ENCODE results near the gene ARAP1. TPM values are rescaled to one million over a fixed set of nuclear protein-coding genes. Genes with fewer than 3 reads are reported as not detected.

ARAP1 gene
- total RNA-seq, 1 donor from 2014 or later = 81.5 TPM

DNA sequence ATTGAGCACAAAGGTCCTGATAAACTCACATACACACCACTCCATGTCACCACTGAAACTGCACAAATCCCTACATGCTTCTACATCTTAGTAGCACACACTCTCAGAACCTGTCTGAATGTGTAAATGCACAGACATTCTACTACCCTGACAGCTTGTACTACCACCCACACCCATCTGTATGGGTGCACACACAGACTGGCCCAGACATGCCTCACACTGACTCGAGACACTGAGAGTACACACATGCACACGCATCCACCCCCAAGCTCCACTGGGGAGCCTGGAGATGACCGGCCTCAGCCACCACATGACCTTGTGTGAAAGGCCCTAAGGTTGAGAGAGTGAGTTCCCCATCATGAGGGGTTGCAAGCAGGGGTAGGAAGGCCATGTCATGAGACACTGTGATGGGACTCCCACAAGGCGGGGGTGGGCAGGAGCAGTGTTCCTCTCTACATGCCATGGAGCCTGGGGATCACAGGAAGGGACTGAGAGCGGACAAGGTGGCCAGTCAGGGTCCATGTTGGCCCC is 28.1 kb downstream of the ARAP1 start:
- peaks cover 44% of the 10 kb centered on the region for H3K4me1 Mint-ChIP-seq
- no peak overlapping the region for H3K4me3 Mint-ChIP-seq
- intact Hi-C loops (cut with micrococcal nuclease) = no loop called here
- peaks cover 9% of the 10 kb centered on the region for H3K36me3 Mint-ChIP-seq (ENCODE audit: low read depth)
- H3K9me3 Mint-ChIP-seq = no peaks in the 10 kb centered on the region
- H3K27ac Mint-ChIP-seq = peak overlapping the region; percentile 73
- DNase-seq = no peak
- H3K27me3 Mint-ChIP-seq = no peaks in the 10 kb centered on the region

- H3K4me1 Mint-ChIP-seq = peaks cover 48% of the 10 kb centered on the region
- peaks cover 9% of the 10 kb centered on the region for H3K36me3 Mint-ChIP-seq (ENCODE audit: low read depth)
- H3K27me3 Mint-ChIP-seq = no peaks in the 10 kb centered on the region
- no peak for DNase-seq
- intact Hi-C loops (cut with micrococcal nuclease) = no loop called here
- no peaks in the 10 kb centered on the region for H3K9me3 Mint-ChIP-seq
- peak overlapping the region; percentile 73 for H3K27ac Mint-ChIP-seq
- H3K4me3 Mint-ChIP-seq = no peak overlapping the region
These were observed 28.7 kb downstream of the ARAP1 start for GRCh38 chr11:72723508-72723907.

DNA sequence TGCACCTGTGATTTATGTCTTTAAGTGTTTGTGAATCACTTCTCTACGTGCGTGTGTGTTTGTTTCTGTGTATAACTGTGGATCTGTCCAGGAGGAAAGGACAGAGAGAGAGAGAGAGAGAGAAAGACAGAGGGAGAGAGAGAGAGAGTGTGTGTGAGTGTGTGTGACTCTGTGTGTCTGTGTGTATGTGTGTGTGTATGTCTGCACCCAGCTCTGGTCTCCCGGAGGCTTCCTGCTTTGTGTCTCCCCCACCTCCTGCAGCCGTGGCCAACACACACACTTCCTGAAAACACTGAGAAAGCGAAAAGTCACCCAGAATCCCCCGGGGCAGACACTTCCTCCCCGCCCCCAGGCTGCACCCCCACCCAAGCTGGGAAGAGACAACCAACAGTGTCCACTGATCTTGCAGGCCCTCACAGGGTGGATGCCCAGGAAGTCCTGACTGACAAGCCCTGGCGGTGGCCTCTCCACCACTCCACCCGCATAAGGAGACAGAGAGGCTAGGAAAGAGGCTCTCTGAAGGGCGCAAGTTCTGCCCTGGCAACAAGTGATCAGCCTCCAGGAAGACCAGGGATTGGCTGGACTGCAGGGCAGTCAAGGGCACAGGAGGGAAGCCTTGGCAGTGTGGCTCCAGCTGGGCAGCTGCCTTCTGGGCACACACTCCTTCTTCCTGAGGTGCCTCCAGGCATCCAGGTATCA is 30.0 kb downstream of the ARAP1 start:
- Mint-ChIP-seq H3K4me1 (peaks cover 52% of the 10 kb centered on the region), H3K36me3 (ENCODE audit: low read depth) (peaks cover 16% of the 10 kb centered on the region), H3K4me3 (peak overlapping the region; percentile 95), H3K27ac (peak overlapping the region; percentile 94), H3K27me3 (no peaks in the 10 kb centered on the region), H3K9me3 (no peaks in the 10 kb centered on the region)
- intact Hi-C loops (cut with micrococcal nuclease) = loop anchor here (1.0 kb wide), 2 partner anchors 14 to 92 kb away; partner anchors contain the start of gene ATG16L2
- DNase-seq = peak; percentile 95

GRCh38 chr11:72721689-72722049 is 30.5 kb downstream of the ARAP1 start:
- Mint-ChIP-seq H3K4me1 (peaks cover 52% of the 10 kb centered on the region), H3K27ac (peak overlapping the region; percentile 94), H3K9me3 (no peaks in the 10 kb centered on the region), H3K27me3 (no peaks in the 10 kb centered on the region), H3K36me3 (ENCODE audit: low read depth) (peaks cover 16% of the 10 kb centered on the region), H3K4me3 (peak overlapping the region; percentile 95)
- peak; percentile 80 for DNase-seq
- intact Hi-C loops (cut with micrococcal nuclease) = loop anchor here (1.0 kb wide), 2 partner anchors 15 to 93 kb away; partner anchors contain the start of gene ATG16L2

DNA sequence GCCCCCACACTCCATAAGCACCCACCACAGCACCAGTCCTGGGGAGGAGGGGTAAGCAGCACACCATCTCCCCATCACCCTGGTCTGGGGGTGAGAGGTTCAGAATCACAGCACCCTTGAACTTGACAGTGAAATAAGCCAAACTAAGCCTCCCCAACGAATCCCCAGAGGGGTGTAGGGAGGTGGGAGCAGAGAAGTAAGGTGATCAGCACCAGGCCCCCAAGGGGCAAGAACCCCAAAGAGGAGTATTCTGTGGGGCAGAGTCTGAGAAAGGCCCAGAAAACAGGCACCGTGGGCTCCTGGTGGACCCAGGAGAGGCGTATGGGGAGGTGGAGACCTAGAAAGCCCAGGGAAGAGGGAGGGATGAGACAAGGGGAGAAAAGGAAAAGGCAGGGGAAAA is 30.9 kb downstream of the ARAP1 start:
- peak overlapping the region; percentile 94 for H3K27ac Mint-ChIP-seq
- H3K36me3 Mint-ChIP-seq (ENCODE audit: low read depth) = peaks cover 16% of the 10 kb centered on the region
- H3K9me3 Mint-ChIP-seq = no peaks in the 10 kb centered on the region
- intact Hi-C loops (cut with micrococcal nuclease) = no loop called here
- H3K4me1 Mint-ChIP-seq = peaks cover 52% of the 10 kb centered on the region
- H3K27me3 Mint-ChIP-seq = no peaks in the 10 kb centered on the region
- H3K4me3 Mint-ChIP-seq = peak overlapping the region; percentile 95
- DNase-seq = no peak

DNA sequence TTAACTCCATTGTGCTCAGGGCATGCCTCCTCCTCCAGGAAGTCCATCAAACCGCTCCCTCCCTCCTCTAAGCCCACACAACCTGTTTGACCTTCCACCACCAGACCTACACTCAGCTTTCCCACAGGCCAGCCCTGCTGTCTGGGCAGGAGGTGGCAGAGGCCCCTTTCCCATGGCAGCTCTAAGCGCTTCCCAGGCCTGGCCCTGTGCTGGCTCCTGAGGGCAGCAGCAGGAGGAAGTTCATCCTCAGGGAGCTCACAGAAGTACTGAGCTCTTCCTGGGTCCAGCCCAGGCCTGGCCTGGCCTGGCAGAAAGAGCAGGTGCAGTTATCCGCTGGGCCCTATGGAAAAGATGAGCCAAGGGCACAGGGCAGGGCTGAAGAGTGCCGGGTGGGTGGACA is 31.4 kb downstream of the ARAP1 start:
- no peaks in the 10 kb centered on the region for H3K9me3 Mint-ChIP-seq
- H3K27me3 Mint-ChIP-seq = no peaks in the 10 kb centered on the region
- intact Hi-C loops (cut with micrococcal nuclease) = no loop called here
- H3K4me1 Mint-ChIP-seq = peaks cover 54% of the 10 kb centered on the region
- H3K4me3 Mint-ChIP-seq = peak overlapping the region; percentile 95
- peaks cover 17% of the 10 kb centered on the region for H3K36me3 Mint-ChIP-seq (ENCODE audit: low read depth)
- DNase-seq = no peak
- peak overlapping the region; percentile 94 for H3K27ac Mint-ChIP-seq

GRCh38 chr11:72720047-72720446 is 32.2 kb downstream of the ARAP1 start:
- Mint-ChIP-seq H3K9me3 (no peaks in the 10 kb centered on the region), H3K36me3 (ENCODE audit: low read depth) (peaks cover 15% of the 10 kb centered on the region), H3K4me1 (peaks cover 48% of the 10 kb centered on the region), H3K27ac (peak overlapping the region; percentile 94), H3K27me3 (no peaks in the 10 kb centered on the region), H3K4me3 (peak overlapping the region; percentile 95)
- intact Hi-C loops (cut with micrococcal nuclease) = no loop called here
- DNase-seq = no peak

GRCh38 chr11:72719551-72719950 is 32.7 kb downstream of the ARAP1 start:
- no peak for DNase-seq
- H3K4me1 Mint-ChIP-seq = peaks cover 50% of the 10 kb centered on the region
- peak overlapping the region; percentile 94 for H3K27ac Mint-ChIP-seq
- no peaks in the 10 kb centered on the region for H3K9me3 Mint-ChIP-seq
- peaks cover 15% of the 10 kb centered on the region for H3K36me3 Mint-ChIP-seq (ENCODE audit: low read depth)
- intact Hi-C loops (cut with micrococcal nuclease) = no loop called here
- no peaks in the 10 kb centered on the region for H3K27me3 Mint-ChIP-seq
- peak overlapping the region; percentile 95 for H3K4me3 Mint-ChIP-seq

- Mint-ChIP-seq H3K27me3 (no peaks in the 10 kb centered on the region), H3K27ac (peak overlapping the region; percentile 94), H3K4me3 (no peak overlapping the region), H3K9me3 (no peaks in the 10 kb centered on the region), H3K4me1 (peaks cover 48% of the 10 kb centered on the region), H3K36me3 (ENCODE audit: low read depth) (peaks cover 15% of the 10 kb centered on the region)
- no peak for DNase-seq
- intact Hi-C loops (cut with micrococcal nuclease) = no loop called here
These were observed 33.1 kb downstream of the ARAP1 start for GRCh38 chr11:72719144-72719543.

DNA sequence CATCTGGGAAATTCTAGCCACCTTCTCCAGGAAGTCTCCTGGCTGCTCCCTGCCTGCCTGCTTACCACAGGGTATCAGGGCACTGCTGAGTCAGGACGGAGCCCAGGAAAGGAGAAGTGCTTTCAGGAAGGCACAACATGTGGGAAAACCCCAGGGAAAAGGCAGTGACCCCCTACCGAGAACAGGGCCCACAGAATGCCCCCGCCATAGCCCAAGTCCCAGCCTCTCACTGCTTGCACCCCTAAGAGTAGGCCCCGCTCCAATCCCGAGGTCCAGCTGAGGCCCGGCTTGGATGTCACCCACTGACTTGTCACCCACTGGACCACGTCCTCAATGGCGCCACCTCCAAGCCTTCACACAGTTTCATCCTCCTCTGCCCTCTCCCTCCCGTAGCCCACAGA is 34.1 kb downstream of the ARAP1 start:
- Mint-ChIP-seq H3K36me3 (ENCODE audit: low read depth) (peaks cover 15% of the 10 kb centered on the region), H3K4me3 (no peak overlapping the region), H3K27ac (peak overlapping the region; percentile 29), H3K9me3 (no peaks in the 10 kb centered on the region), H3K4me1 (peaks cover 42% of the 10 kb centered on the region), H3K27me3 (no peaks in the 10 kb centered on the region)
- intact Hi-C loops (cut with micrococcal nuclease) = no loop called here
- no peak for DNase-seq

DNA sequence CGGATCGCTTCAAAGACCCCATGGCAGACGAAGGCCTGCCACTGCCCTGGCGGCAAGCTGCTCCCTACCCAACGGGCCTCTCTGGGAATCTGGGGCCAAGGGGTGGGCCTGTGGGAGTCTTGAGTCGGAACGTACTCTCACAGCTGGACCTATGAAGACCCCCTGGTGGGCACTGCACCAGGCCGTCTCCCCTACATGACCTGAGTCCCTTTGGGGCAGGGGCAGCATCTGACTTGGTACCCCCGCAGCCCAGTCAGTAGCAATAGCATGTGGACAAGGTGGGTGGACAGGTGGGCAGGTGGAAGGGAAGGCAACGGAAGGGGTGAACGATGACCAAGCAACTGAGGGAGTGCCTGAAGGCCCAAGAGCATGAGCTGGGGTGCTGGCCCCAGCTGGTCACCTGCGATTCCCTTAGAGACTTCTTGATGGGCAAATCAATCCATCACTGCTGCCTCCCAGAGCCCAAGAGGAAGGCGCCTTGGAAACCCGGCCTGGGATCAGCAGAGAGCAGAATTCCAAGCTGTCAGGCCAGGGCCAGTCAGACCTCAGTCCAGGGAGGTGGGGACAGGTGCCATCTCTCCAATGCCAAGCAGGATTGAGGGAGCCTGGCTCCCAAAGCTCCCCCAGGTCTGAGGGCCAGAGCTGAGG is 35.3 kb downstream of the ARAP1 start:
- Mint-ChIP-seq H3K4me3 (no peak overlapping the region), H3K27me3 (no peaks in the 10 kb centered on the region), H3K27ac (no peak overlapping the region), H3K4me1 (peaks cover 37% of the 10 kb centered on the region), H3K9me3 (no peaks in the 10 kb centered on the region), H3K36me3 (ENCODE audit: low read depth) (peaks cover 18% of the 10 kb centered on the region)
- intact Hi-C loops (cut with micrococcal nuclease) = no loop called here
- DNase-seq = no peak

GRCh38 chr11:72716290-72716689 is 35.9 kb downstream of the ARAP1 start:
- H3K4me3 Mint-ChIP-seq = no peak overlapping the region
- H3K36me3 Mint-ChIP-seq (ENCODE audit: low read depth) = peaks cover 17% of the 10 kb centered on the region
- H3K27me3 Mint-ChIP-seq = no peaks in the 10 kb centered on the region
- DNase-seq = no peak
- H3K4me1 Mint-ChIP-seq = peaks cover 34% of the 10 kb centered on the region
- peak overlapping the region; percentile 62 for H3K27ac Mint-ChIP-seq
- intact Hi-C loops (cut with micrococcal nuclease) = no loop called here
- H3K9me3 Mint-ChIP-seq = no peaks in the 10 kb centered on the region

DNA sequence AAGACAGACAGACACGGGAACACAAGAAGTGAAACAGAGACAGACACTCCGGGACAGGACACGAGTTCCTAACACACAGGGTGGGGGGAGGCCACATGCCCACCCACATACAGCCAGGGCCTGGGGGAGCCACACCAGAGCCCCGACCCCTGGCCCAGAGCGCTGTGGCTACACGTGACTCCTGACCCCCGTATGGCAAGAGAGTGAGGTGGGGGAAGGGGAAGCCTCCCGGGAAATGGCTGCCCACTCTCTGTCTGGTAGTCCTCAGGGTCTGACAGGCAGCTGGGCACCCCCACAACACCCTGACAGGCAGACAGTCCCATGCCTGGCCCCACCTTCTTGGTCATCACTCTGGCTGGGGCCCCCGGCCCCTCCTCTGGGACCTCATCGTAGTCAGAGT is 39.4 kb downstream of the ARAP1 start:
- no peaks in the 10 kb centered on the region for H3K9me3 Mint-ChIP-seq
- H3K4me1 Mint-ChIP-seq = peaks cover 6% of the 10 kb centered on the region
- H3K4me3 Mint-ChIP-seq = no peak overlapping the region
- DNase-seq = no peak
- intact Hi-C loops (cut with micrococcal nuclease) = no loop called here
- no peaks in the 10 kb centered on the region for H3K27me3 Mint-ChIP-seq
- peak overlapping the region; percentile 26 for H3K27ac Mint-ChIP-seq
- peaks cover 35% of the 10 kb centered on the region for H3K36me3 Mint-ChIP-seq (ENCODE audit: low read depth)

GRCh38 chr11:72712168-72712751 is 39.9 kb downstream of the ARAP1 start:
- Mint-ChIP-seq H3K27ac (peak overlapping the region; percentile 26), H3K27me3 (no peaks in the 10 kb centered on the region), H3K4me3 (no peak overlapping the region), H3K36me3 (ENCODE audit: low read depth) (peaks cover 35% of the 10 kb centered on the region), H3K9me3 (no peaks in the 10 kb centered on the region), H3K4me1 (peaks cover 6% of the 10 kb centered on the region)
- intact Hi-C loops (cut with micrococcal nuclease) = no loop called here
- no peak for DNase-seq
